Hepatocyte (in vitro differentiated cells): ENCODE data around the gene MSX2. TPM values are rescaled to one million over a fixed set of nuclear protein-coding genes. Genes with fewer than 3 reads are reported as not detected.

Experiments used
- DNase-seq: peaks from one replicate; pipeline ENCODE4 v3.0.0-alpha.2; 2016; ENCODE audit warnings: low spot score
- H2AFZ ChIP-seq: fragments of 200-600 bp; sonication (generic); 2 replicates; pipeline ENCODE4 v1.6.0; 2016; ENCODE audit warnings: antibody characterized with exemption, mild to moderate bottlenecking
- H3K27ac ChIP-seq: fragments of 200-600 bp; sonication (generic); 2 replicates; pipeline ENCODE4 v1.5.1; 2016; ENCODE audit warnings: mild to moderate bottlenecking
- H3K27me3 ChIP-seq: fragments of 200-600 bp; sonication (generic); 2 replicates; pipeline ENCODE4 v1.6.1; 2016
- H3K36me3 ChIP-seq: fragments of 200-600 bp; sonication (generic); replicated peaks from 2 replicates; pipeline ENCODE4 v1.5.1; 2016; ENCODE audit warnings: low read depth; ENCODE audit not compliant: insufficient read depth
- H3K4me1 ChIP-seq: fragments of 200-600 bp; sonication (generic); 2 replicates; pipeline ENCODE4 v1.5.1; 2016; ENCODE audit warnings: mild to moderate bottlenecking, moderate library complexity; ENCODE audit not compliant: insufficient read depth
- H3K4me2 ChIP-seq: fragments of 200-600 bp; sonication (generic); 2 replicates; pipeline ENCODE4 v1.6.0; 2016
- H3K4me3 ChIP-seq: fragments of 200-600 bp; sonication (generic); 2 replicates; pipeline ENCODE4 v1.5.1; 2016; ENCODE audit warnings: mild to moderate bottlenecking
- H3K79me2 ChIP-seq: fragments of 200-600 bp; sonication (generic); 2 replicates; pipeline ENCODE4 v1.6.0; 2017; ENCODE audit warnings: mild to moderate bottlenecking
- H3K9me2 ChIP-seq: fragments of 200-600 bp; sonication (generic); replicated peaks from 2 replicates; pipeline ENCODE4 v1.6.0; 2017; ENCODE audit warnings: mild to moderate bottlenecking; ENCODE audit not compliant: insufficient read depth
- H3K9me3 ChIP-seq: fragments of 200-600 bp; sonication (generic); 2 replicates; pipeline ENCODE4 v1.5.1; 2016; ENCODE audit warnings: low read depth, mild to moderate bottlenecking
- H4K20me1 ChIP-seq: fragments of 200-600 bp; sonication (generic); 2 replicates; pipeline ENCODE4 v1.6.0; 2016; ENCODE audit warnings: mild to moderate bottlenecking; ENCODE audit not compliant: insufficient read depth, poor library complexity, severe bottlenecking
- CTCF ChIP-seq: fragments of 200-600 bp; sonication (generic); IDR thresholded peaks from 2 replicates; pipeline ENCODE4 v1.5.1; 2016; ENCODE audit warnings: antibody characterized with exemption, mild to moderate bottlenecking; ENCODE audit not compliant: poor library complexity
- EZH2 ChIP-seq: fragments of 200-600 bp; sonication (generic); IDR thresholded peaks from 2 replicates; pipeline ENCODE4 v1.6.1; 2016; ENCODE audit warnings: antibody characterized with exemption, mild to moderate bottlenecking, borderline replicate concordance
- EZH2phosphoT487 ChIP-seq: fragments of 200-600 bp; sonication (generic); IDR thresholded peaks from one replicate; pipeline ENCODE4 v1.6.1; 2018; ENCODE audit warnings: antibody characterized with exemption, mild to moderate bottlenecking, low read depth, moderate library complexity; ENCODE audit not compliant: unreplicated experiment, severe bottlenecking
- WGBS: methylation state at CpG from one replicate; pipeline ENCODE4 v1.1.6; 2016; ENCODE audit warnings: low lambda C conversion rate; ENCODE audit errors: missing lambda C conversion rate; 5-methylcytosine and 5-hydroxymethylcytosine counted together
- polyA plus RNA-seq: library from polyadenylated mRNA; unstranded; fragments of >200 nt; fragmentation: Nextera tagmentation; extraction: Ambion mirVana; gene quantifications from 2 replicates; pipeline ENCODE4 v1.2.1, GENCODE V29; 2016
- total RNA-seq: library from RNA; depleted of rRNA; stranded (reverse); fragments of >200 nt; gene quantifications from 2 replicates; pipeline ENCODE4 v1.2.3, GENCODE V29; 2014

Gene MSX2
- total and polyA plus RNA-seq, 2 experiments from 2014 or later, result 20.7 to 28.4 TPM

- H2AFZ ChIP-seq, result no peak overlapping the region
- no peaks in the 10 kb centered on the region for H3K36me3 ChIP-seq
- H3K4me1 ChIP-seq, result no peaks in the 10 kb centered on the region
- WGBS, result 87% methylated on average over 10 of the region's 10 CpGs
- no peaks in the 10 kb centered on the region for H4K20me1 ChIP-seq
- H3K4me2 ChIP-seq, result no peak overlapping the region
- H3K4me3 ChIP-seq, result no peak overlapping the region
- no peak for DNase-seq
- no peaks in the 10 kb centered on the region for H3K27me3 ChIP-seq
- no peak for TF ChIP-seq EZH2
- no peak for TF ChIP-seq CTCF
- TF ChIP-seq EZH2phosphoT487, result no peak
- H3K79me2 ChIP-seq, result no peaks in the 10 kb centered on the region
- H3K27ac ChIP-seq, result no peak overlapping the region
- H3K9me3 ChIP-seq, result no peaks in the 10 kb centered on the region
- no peaks in the 10 kb centered on the region for H3K9me2 ChIP-seq
Observed at GRCh38 chr5:174764309-174764708, 39.9 kb downstream of the MSX2 start.

- Histone ChIP-seq H3K4me3 (no peak overlapping the region), H3K27ac (no peak overlapping the region), H3K36me3 (no peaks in the 10 kb centered on the region), H3K9me2 (no peaks in the 10 kb centered on the region), H3K4me1 (no peaks in the 10 kb centered on the region), H3K27me3 (no peaks in the 10 kb centered on the region), H3K79me2 (no peaks in the 10 kb centered on the region), H2AFZ (no peak overlapping the region), H4K20me1 (no peaks in the 10 kb centered on the region), H3K9me3 (no peaks in the 10 kb centered on the region), H3K4me2 (no peak overlapping the region)
- 96% methylated on average over 18 of the region's 18 CpGs for WGBS
- no peak for DNase-seq
- no peak for TF ChIP-seq EZH2
- no peak for TF ChIP-seq CTCF
- TF ChIP-seq EZH2phosphoT487, result no peak
Observed at GRCh38 chr5:174765540-174765939, 41.2 kb downstream of the MSX2 start.

DNA sequence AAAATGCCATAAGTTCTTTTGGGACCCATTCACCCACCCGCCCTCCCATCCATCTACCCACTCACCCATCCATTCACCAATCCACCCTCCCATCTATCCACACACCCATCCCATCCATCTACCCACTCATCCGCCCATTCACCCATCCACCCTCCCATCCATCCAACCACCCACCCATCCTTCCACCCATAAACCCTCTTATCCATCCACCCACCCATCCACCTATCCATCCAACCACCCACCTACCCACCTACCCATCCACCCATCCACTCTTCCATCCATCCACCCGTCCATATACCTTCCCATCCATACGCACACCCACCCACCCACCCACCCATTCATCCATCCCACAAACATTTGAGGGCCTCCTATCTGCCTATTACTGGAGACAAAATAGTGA lies 43.3 kb downstream of the MSX2 start:
- Histone ChIP-seq H3K4me2 (no peak overlapping the region), H3K4me3 (no peak overlapping the region), H4K20me1 (no peaks in the 10 kb centered on the region), H3K79me2 (no peaks in the 10 kb centered on the region), H3K27me3 (no peaks in the 10 kb centered on the region), H3K9me2 (no peaks in the 10 kb centered on the region), H3K36me3 (no peaks in the 10 kb centered on the region), H3K4me1 (no peaks in the 10 kb centered on the region), H2AFZ (no peak overlapping the region), H3K27ac (no peak overlapping the region), H3K9me3 (no peaks in the 10 kb centered on the region)
- no peak for DNase-seq
- WGBS, result 100% methylated on average over 1 of the region's 4 CpGs
- no peak for TF ChIP-seq EZH2
- no peak for TF ChIP-seq EZH2phosphoT487
- TF ChIP-seq CTCF, result no peak

DNA sequence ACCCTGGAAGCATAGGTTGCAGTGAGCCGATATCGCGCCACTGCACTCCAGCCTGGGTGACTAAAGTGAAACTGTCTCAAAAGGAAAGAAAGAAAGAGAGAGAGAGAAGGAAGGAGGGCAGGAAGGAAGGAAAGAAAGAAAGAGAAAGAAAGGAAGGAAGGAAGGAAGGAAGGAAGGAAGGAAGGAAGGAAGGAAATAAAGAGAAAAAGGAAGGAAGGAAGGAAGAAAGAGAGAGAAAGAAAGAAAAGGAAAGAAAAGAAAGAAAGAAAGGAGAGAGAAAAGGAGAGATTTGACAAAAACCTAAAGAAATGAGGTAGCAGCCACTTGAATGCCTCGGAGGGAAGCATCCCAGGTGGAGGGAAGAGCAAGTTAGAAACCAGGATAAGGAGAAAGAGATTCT lies 44.6 kb downstream of the MSX2 start:
- Histone ChIP-seq H3K4me3 (no peak overlapping the region), H3K79me2 (no peaks in the 10 kb centered on the region), H3K9me3 (no peaks in the 10 kb centered on the region), H3K27me3 (no peaks in the 10 kb centered on the region), H4K20me1 (no peaks in the 10 kb centered on the region), H2AFZ (no peak overlapping the region), H3K27ac (no peak overlapping the region), H3K36me3 (no peaks in the 10 kb centered on the region), H3K9me2 (no peaks in the 10 kb centered on the region), H3K4me2 (no peak overlapping the region), H3K4me1 (no peaks in the 10 kb centered on the region)
- whole genome bisulfite sequencing, result 93% methylated on average over 4 of the region's 4 CpGs
- TF ChIP-seq EZH2phosphoT487 (no peak), CTCF (no peak), EZH2 (no peak)
- no peak for DNase-seq
